Endothelial cell of umbilical vein (primary cell): ENCODE results near the gene ETNK1. TPM values are rescaled to one million over a fixed set of nuclear protein-coding genes. Genes with fewer than 3 reads are reported as not detected.

ENCODE experiments used
- BruUV-seq: library from RNA; stranded (reverse); fragments of 400-500 nt; replicated peaks from 2 replicates; lab custom pipeline; 2021; lab: Mats Ljungman, UMichigan
- CTCF ChIA-PET: fragments of 300-600, 350-600 bp; sonication (Branson Sonifier 250); formaldehyde crosslinking; loops from one replicate; lab custom pipeline; 2021; ENCODE audit warnings: antibody characterized with exemption, inconsistent platforms; lab: Charles Lee
- POLR2A ChIA-PET: fragments of 300-600, 350-600 bp; sonication (Branson Sonifier 250); formaldehyde crosslinking; loops from one replicate; lab custom pipeline; 2021; ENCODE audit warnings: antibody characterized with exemption, inconsistent platforms; lab: Charles Lee
- DNase-seq: peaks from one replicate; pipeline ENCODE4 v3.0.0-alpha.2; 2011; ENCODE audit warnings: low read depth, low spot score
- FAIRE-seq: peaks from 2 replicates; lab custom pipeline; 2011; peaks lifted over from hg19 to GRCh38; lab: Jason Lieb, UNC
- H2AFZ ChIP-seq: 2 replicates; pipeline ENCODE4 v1.6.0; 2012; ENCODE audit warnings: low read depth, low read length, control low read depth, inconsistent platforms
- H3K27ac ChIP-seq: 2 replicates; pipeline ENCODE4 v1.5.1; 2011; ENCODE audit warnings: low read depth, mild to moderate bottlenecking, control low read depth, low read length, moderate library complexity; ENCODE audit not compliant: insufficient read depth
- H3K27me3 ChIP-seq, 2 experiments: 2 replicates each; pipeline versions ENCODE4 v1.6.0 to v1.6.1; 2011; ENCODE audit warnings: low read length in 2 of 2, mixed read lengths in 1 of 2; ENCODE audit not compliant: control insufficient read depth in 2 of 2, insufficient read depth in 2 of 2
- H3K36me3 ChIP-seq, 2 experiments: 2 replicates in 1 of 2; 3 replicates in 1 of 2; pipeline ENCODE4 v1.5.1; 2011; ENCODE audit warnings: low read length in 2 of 2, mild to moderate bottlenecking in 1 of 2, moderate library complexity in 1 of 2; ENCODE audit not compliant: control insufficient read depth in 2 of 2, insufficient read depth in 2 of 2; ENCODE audit errors: extremely low read depth in 1 of 2
- H3K4me1 ChIP-seq: 3 replicates; pipeline ENCODE4 v1.5.1; 2011; ENCODE audit warnings: mild to moderate bottlenecking, low read length; ENCODE audit not compliant: control insufficient read depth, insufficient read depth; ENCODE audit errors: extremely low read depth
- H3K4me2 ChIP-seq: 2 replicates; pipeline ENCODE4 v1.6.1; 2011; ENCODE audit warnings: low read length, control low read depth, mixed read lengths; ENCODE audit not compliant: insufficient read depth
- H3K4me3 ChIP-seq, 3 experiments: fragments of 200-600 bp in 1 of 3; sonication (generic), shearing (Covaris generic) in 1 of 3; replicated peaks in 1 of 3; 2 replicates each; pipeline ENCODE4 v1.5.1; 2011 to 2016; ENCODE audit warnings: control low read depth in 3 of 3, low read length in 3 of 3, mild to moderate bottlenecking in 2 of 3, inconsistent platforms in 1 of 3, low read depth in 1 of 3, moderate library complexity in 1 of 3; ENCODE audit not compliant: insufficient read depth in 1 of 3
- H3K79me2 ChIP-seq: 2 replicates; pipeline ENCODE4 v1.6.0; 2012; ENCODE audit warnings: low read length, inconsistent platforms; ENCODE audit not compliant: control insufficient read depth, insufficient read depth
- H3K9ac ChIP-seq: replicated peaks from 2 replicates; pipeline ENCODE3; 2011; ENCODE audit warnings: low read length, control low read depth; ENCODE audit not compliant: insufficient read depth; ENCODE audit errors: extremely low read depth
- H3K9me1 ChIP-seq: replicated peaks from 3 replicates; pipeline ENCODE4 v1.6.0; 2011; ENCODE audit warnings: mild to moderate bottlenecking, low read length; ENCODE audit not compliant: control insufficient read depth, insufficient read depth; ENCODE audit errors: extremely low read depth
- H3K9me3 ChIP-seq: replicated peaks from 2 replicates; pipeline ENCODE4 v1.5.1; 2012; ENCODE audit warnings: low read length, inconsistent platforms; ENCODE audit not compliant: control insufficient read depth, insufficient read depth
- H4K20me1 ChIP-seq: replicated peaks from 2 replicates; pipeline ENCODE3; 2011; ENCODE audit warnings: mild to moderate bottlenecking, low read length; ENCODE audit not compliant: control insufficient read depth, insufficient read depth; ENCODE audit errors: extremely low read depth
- CTCF ChIP-seq, 2 donors: IDR thresholded peaks; 1 replicate in 1 of 2; 2 replicates in 1 of 2; pipeline ENCODE4 v1.5.1; 2011; ENCODE audit warnings: low read length in 2 of 2, mild to moderate bottlenecking in 2 of 2, moderate library complexity in 2 of 2, control low read depth in 1 of 2, inconsistent platforms in 1 of 2, low read depth in 1 of 2; ENCODE audit not compliant: insufficient read depth in 1 of 2; ENCODE audit errors: extremely low read depth in 1 of 2
- EZH2 ChIP-seq: IDR thresholded peaks from 2 replicates; pipeline ENCODE4 v1.6.1; 2012; ENCODE audit warnings: borderline replicate concordance, low read depth, mild to moderate bottlenecking, moderate library complexity, low read length, inconsistent platforms; ENCODE audit not compliant: severe bottlenecking
- FOS ChIP-seq: IDR thresholded peaks from 2 replicates; pipeline ENCODE4 v1.6.1; 2011; ENCODE audit warnings: mild to moderate bottlenecking, low read length, moderate library complexity, borderline replicate concordance; ENCODE audit not compliant: insufficient read depth
- GATA2 ChIP-seq: IDR thresholded peaks from 2 replicates; pipeline ENCODE4 v1.7.0; 2011; ENCODE audit warnings: low read depth, mild to moderate bottlenecking, moderate library complexity, mixed read lengths, low read length; ENCODE audit not compliant: insufficient read length, insufficient read depth
- JUN ChIP-seq: IDR thresholded peaks from 2 replicates; pipeline ENCODE4 v1.6.1; 2011; ENCODE audit warnings: borderline replicate concordance, low read depth; ENCODE audit not compliant: insufficient read length, insufficient read depth
- MAX ChIP-seq: IDR thresholded peaks from 2 replicates; pipeline ENCODE4 v1.6.1; 2011; ENCODE audit not compliant: insufficient read depth, insufficient read length
- MYC ChIP-seq: IDR thresholded peaks from one replicate; pipeline ENCODE4 v1.6.1; 2011; ENCODE audit warnings: mild to moderate bottlenecking, low read depth, low read length
- POLR2A ChIP-seq: IDR thresholded peaks from 2 replicates; pipeline ENCODE4 v1.6.1; 2012; ENCODE audit warnings: low read depth, mild to moderate bottlenecking, control low read depth, low read length
- POLR2AphosphoS5 ChIP-seq: IDR thresholded peaks from 2 replicates; pipeline ENCODE4 v1.6.1; 2012; ENCODE audit warnings: low read depth, mild to moderate bottlenecking, control low read depth, low read length, moderate library complexity; ENCODE audit not compliant: insufficient read depth
- dilution Hi-C: fragments of 300-500 bp; cut with MboI; formaldehyde crosslinking; loops from one replicate; pipeline ENCODE4 v1.15.0; 2019; ENCODE audit warnings: low sequenced_read_pairs; ENCODE audit not compliant: extremely low pct_ligation_motif_present
- intact Hi-C: fragments of 100-400 bp; cut with micrococcal nuclease; formaldehyde crosslinking; loops from one replicate; pipeline ENCODE4 v1.10.0; 2022
- polyA plus RNA-seq, 4 experiments: library from polyadenylated mRNA; depleted of rRNA in 3 of 4; stranded (reverse) in 3 of 4; unstranded in 1 of 4; fragments of >200 nt; gene quantifications; 2 replicates each; pipeline versions ENCODE4 v1.2.1 to v1.2.3, GENCODE V29; 2011 to 2012; ENCODE audit warnings: missing spikeins in 1 of 4
- total RNA-seq: library from RNA; stranded (reverse); gene quantifications from 2 replicates; pipeline ENCODE4 v1.2.3, GENCODE V29; 2021

Gene ETNK1
- total and polyA plus RNA-seq, 2 donors (not counting 3 experiments of a cell fraction or from before 2014, with no cell fraction given) = 11.4 to 68.4 TPM

- dilution Hi-C loops (no loop called here), intact Hi-C loops (no loop called here)
- H3K79me2 ChIP-seq = peaks cover 30% of the 10 kb centered on the region
- no peak for FAIRE-seq
- H2AFZ ChIP-seq = no peak overlapping the region
- H3K9me1 ChIP-seq = peaks cover 3% of the 10 kb centered on the region
- H4K20me1 ChIP-seq = no peaks in the 10 kb centered on the region
- DNase-seq = no peak
- TF ChIP-seq GATA2 (no peak), POLR2A (no peak), EZH2 (no peak), JUN (no peak), FOS (no peak), MYC (no peak), CTCF (IDR thresholded peaks at IDR 0.05; ENCODE audit: extremely low read depth in 1 of 2, insufficient read depth in 1 of 2, low read depth in 1 of 2, low read length in 2 of 2) (no peak), MAX (no peak), POLR2AphosphoS5 (no peak)
- H3K36me3 ChIP-seq = peaks cover 0 to 2% of the 10 kb centered on the region in 2 experiments
- no peak overlapping the region for H3K9ac ChIP-seq
- CTCF ChIA-PET = interaction anchor here (1.6 to 1.7 kb wide), 3 partner anchors 12 to 127 kb away, joined by 3 to 5 read pairs (median 4); no protein-coding TSS in a partner anchor
- H3K27me3 ChIP-seq = no peaks in the 10 kb centered on the region
- H3K9me3 ChIP-seq = no peaks in the 10 kb centered on the region
- peaks cover 18% of the 10 kb centered on the region for H3K4me1 ChIP-seq
- no TSS peak for BruUV-seq
- POLR2A ChIA-PET = no interaction called here
- no peak overlapping the region for H3K27ac ChIP-seq
- no peak overlapping the region for H3K4me3 ChIP-seq
- H3K4me2 ChIP-seq = no peak overlapping the region
Measured at GRCh38 chr12:22656376-22656775, 31.4 kb downstream of the ETNK1 start.
